Stimulated activated CD8-positive, alpha-beta memory T cell treated with anti-CD3 and anti-CD28 coated beads, Interleukin-4, amount 100 ng/mL, for 4 hours (primary cell): Measurements from ENCODE around the gene PTPRD.

Source experiments
- DNase-seq, 2 donors: peaks; one replicate each; pipeline ENCODE4 v3.0.0-alpha.2; 2020; ENCODE audit warnings: low read depth in 2 of 2, low spot score in 1 of 2

PTPRD gene

GRCh38 chr9:8666060-8666459 lies 1946.7 kb downstream of the PTPRD start:
- no peak for DNase-seq

- no peak for DNase-seq
Observed at GRCh38 chr9:8660383-8660782, 1952.4 kb downstream of the PTPRD start.

- DNase-seq = no peak
Observed at GRCh38 chr9:8659108-8659507, 1953.7 kb downstream of the PTPRD start.

GRCh38 chr9:8655071-8655470 lies 1957.7 kb downstream of the PTPRD start:
- DNase-seq = no peak

- DNase-seq = no peak
Observed at GRCh38 chr9:8653855-8654254, 1958.9 kb downstream of the PTPRD start.

GRCh38 chr9:8653111-8653510 lies 1959.7 kb downstream of the PTPRD start:
- no peak for DNase-seq

GRCh38 chr9:8652255-8652654 lies 1960.5 kb downstream of the PTPRD start:
- no peak for DNase-seq

GRCh38 chr9:8651846-8652215 lies 1961.0 kb downstream of the PTPRD start:
- no peak for DNase-seq

GRCh38 chr9:8651070-8651845 lies 1961.5 kb downstream of the PTPRD start:
- DNase-seq = no peak

- no peak for DNase-seq
Observed at GRCh38 chr9:8649807-8650206, 1963.0 kb downstream of the PTPRD start.

- no peak for DNase-seq
Observed at GRCh38 chr9:8649160-8649559, 1963.6 kb downstream of the PTPRD start.

GRCh38 chr9:8648271-8648845 lies 1964.4 kb downstream of the PTPRD start:
- DNase-seq = no peak

GRCh38 chr9:8647824-8648223 lies 1965.0 kb downstream of the PTPRD start:
- DNase-seq = no peak

GRCh38 chr9:8644571-8644970 lies 1968.2 kb downstream of the PTPRD start:
- no peak for DNase-seq

GRCh38 chr9:8643896-8644295 lies 1968.9 kb downstream of the PTPRD start:
- DNase-seq = no peak

- DNase-seq = no peak
Observed at GRCh38 chr9:8643464-8643863, 1969.3 kb downstream of the PTPRD start.

GRCh38 chr9:8640761-8641160 lies 1972.0 kb downstream of the PTPRD start:
- no peak for DNase-seq

GRCh38 chr9:8637626-8638025 lies 1975.2 kb downstream of the PTPRD start:
- no peak for DNase-seq

GRCh38 chr9:8633784-8634183 lies 1979.0 kb downstream of the PTPRD start:
- no peak for DNase-seq

GRCh38 chr9:8632493-8632892 lies 1980.3 kb downstream of the PTPRD start:
- no peak for DNase-seq

- DNase-seq = no peak
Observed at GRCh38 chr9:8628791-8629190, 1984.0 kb downstream of the PTPRD start.

GRCh38 chr9:8627976-8628679 lies 1984.7 kb downstream of the PTPRD start:
- DNase-seq = no peak
